ENCODE measurements around the gene CHRDL1.
A peak's percentile ranks its signal among the peaks of the same experiment; 100 is the strongest.

Gene CHRDL1

DNA sequence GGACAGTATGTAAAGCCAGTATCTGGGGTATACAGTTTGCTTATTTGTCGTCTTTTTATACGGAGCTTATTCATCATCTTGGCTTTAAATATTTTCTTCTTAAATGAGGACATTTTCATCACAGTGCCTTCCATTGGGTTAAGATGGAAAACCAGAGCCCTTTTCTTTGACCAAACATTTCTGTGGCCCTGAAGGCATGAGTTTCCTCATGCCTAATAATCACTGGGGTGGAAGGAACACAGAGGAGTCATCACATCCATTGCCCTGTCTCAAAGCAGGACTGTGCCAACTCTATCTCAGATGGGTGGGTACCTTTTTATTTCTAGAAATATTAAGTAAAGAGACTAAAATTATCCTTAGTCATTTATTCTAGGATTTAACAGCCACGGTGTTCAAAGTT is 40.0 kb downstream of the CHRDL1 start:
- no peak overlapping the region for H2BK12ac ChIP-seq (ENCODE audit: low read length in 2 of 2)
- H3K4me1 ChIP-seq (ENCODE audit: control insufficient read depth, insufficient read depth, low read depth, low read length) = no peaks in the 10 kb centered on the region
- no peak overlapping the region for H3K4ac ChIP-seq (ENCODE audit: low read depth in 1 of 2, low read length in 2 of 2)
- H2AK5ac ChIP-seq (ENCODE audit: low read length, severe bottlenecking) = no peak overlapping the region
- no peak overlapping the region for H3K4me2 ChIP-seq (ENCODE audit: low read length, poor library complexity, severe bottlenecking)
- H3K9ac ChIP-seq (ENCODE audit: low read length) = no peak overlapping the region
- H4K8ac ChIP-seq (ENCODE audit: low read length) = no peak overlapping the region
- no peak overlapping the region for H3K23ac ChIP-seq (ENCODE audit: low read length in 2 of 2)
- H2BK5ac ChIP-seq (ENCODE audit: low read depth, low read length, poor library complexity, severe bottlenecking) = no peak overlapping the region
- no peak overlapping the region for H3K18ac ChIP-seq (ENCODE audit: low read depth in 1 of 2, low read length in 2 of 2)
- no peaks in the 10 kb centered on the region for H3K36me3 ChIP-seq (ENCODE audit: control insufficient read depth in 1 of 2, insufficient read depth in 2 of 2, low read depth in 1 of 2, low read length in 2 of 2)
- no peak overlapping the region for H2BK120ac ChIP-seq (ENCODE audit: low read depth, low read length)
- H3K79me1 ChIP-seq (replicated peaks; ENCODE audit: low read length, poor library complexity, severe bottlenecking) = no peaks in the 10 kb centered on the region
- no peak for DNase-seq
- no peaks in the 10 kb centered on the region for H3K9me3 ChIP-seq (ENCODE audit: control insufficient read depth, low read length)
- H3K14ac ChIP-seq (ENCODE audit: low read length in 2 of 2) = no peak overlapping the region
- H3K27ac ChIP-seq (ENCODE audit: low read length, poor library complexity, severe bottlenecking) = no peak overlapping the region
- H3K4me3 ChIP-seq (ENCODE audit: insufficient read depth in 1 of 2, low read depth in 1 of 2, low read length in 2 of 2) = no peak overlapping the region
- no peak overlapping the region for H2BK15ac ChIP-seq (ENCODE audit: low read depth, poor library complexity, severe bottlenecking)
- H3K27me3 ChIP-seq (ENCODE audit: control insufficient read depth in 1 of 2, insufficient read depth in 1 of 2, low read length in 2 of 2) = peaks cover 0 to under 1% of the 10 kb centered on the region in 2 experiments
- H4K91ac ChIP-seq (ENCODE audit: low read length) = no peak overlapping the region
- no peak overlapping the region for H2AFZ ChIP-seq (ENCODE audit: low read depth, low read length)
- WGBS = no CpG with 5 or more reads among the region's 3 CpGs

DNA sequence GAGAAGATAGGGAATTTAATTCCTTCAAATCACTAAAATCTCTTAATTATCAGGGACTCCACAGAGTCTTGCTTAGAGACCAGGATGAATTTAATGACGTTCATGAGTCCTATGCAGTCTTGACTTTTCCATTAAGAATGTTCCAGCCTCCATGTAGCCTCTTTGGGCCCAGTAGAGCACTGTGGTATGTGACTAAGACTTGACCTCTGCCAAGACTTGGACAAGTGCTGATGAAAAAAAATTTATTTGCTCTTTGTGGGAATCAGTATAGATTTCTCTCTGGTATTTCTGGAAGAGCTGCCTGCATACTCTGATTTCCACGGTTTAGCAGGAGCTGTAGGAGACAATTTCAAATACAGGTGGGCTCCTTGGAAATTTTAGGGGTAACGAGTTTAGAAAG is 40.6 kb downstream of the CHRDL1 start:
- Histone ChIP-seq H3K4ac (ENCODE audit: low read depth in 1 of 2, low read length in 2 of 2) (no peak overlapping the region), H3K27me3 (ENCODE audit: control insufficient read depth in 1 of 2, insufficient read depth in 1 of 2, low read length in 2 of 2) (peaks cover 0 to 6% of the 10 kb centered on the region in 2 experiments), H2BK5ac (ENCODE audit: low read depth, low read length, poor library complexity, severe bottlenecking) (no peak overlapping the region), H3K4me2 (ENCODE audit: low read length, poor library complexity, severe bottlenecking) (no peak overlapping the region), H3K23ac (ENCODE audit: low read length in 2 of 2) (no peak overlapping the region), H3K79me1 (replicated peaks; ENCODE audit: low read length, poor library complexity, severe bottlenecking) (no peaks in the 10 kb centered on the region), H3K14ac (ENCODE audit: low read length in 2 of 2) (no peak overlapping the region), H2BK120ac (ENCODE audit: low read depth, low read length) (no peak overlapping the region), H2AK5ac (ENCODE audit: low read length, severe bottlenecking) (no peak overlapping the region), H4K8ac (ENCODE audit: low read length) (no peak overlapping the region), H3K36me3 (ENCODE audit: control insufficient read depth in 1 of 2, insufficient read depth in 2 of 2, low read depth in 1 of 2, low read length in 2 of 2) (no peaks in the 10 kb centered on the region), H4K91ac (ENCODE audit: low read length) (no peak overlapping the region), H2BK15ac (ENCODE audit: low read depth, poor library complexity, severe bottlenecking) (no peak overlapping the region), H3K9me3 (ENCODE audit: control insufficient read depth, low read length) (no peaks in the 10 kb centered on the region), H2BK12ac (ENCODE audit: low read length in 2 of 2) (no peak overlapping the region), H3K9ac (ENCODE audit: low read length) (no peak overlapping the region), H3K18ac (ENCODE audit: low read depth in 1 of 2, low read length in 2 of 2) (no peak overlapping the region), H2AFZ (ENCODE audit: low read depth, low read length) (no peak overlapping the region), H3K27ac (ENCODE audit: low read length, poor library complexity, severe bottlenecking) (no peak overlapping the region), H3K4me1 (ENCODE audit: control insufficient read depth, insufficient read depth, low read depth, low read length) (no peaks in the 10 kb centered on the region), H3K4me3 (ENCODE audit: insufficient read depth in 1 of 2, low read depth in 1 of 2, low read length in 2 of 2) (no peak overlapping the region)
- 39% methylated on average over 2 of the region's 3 CpGs for WGBS
- no peak for DNase-seq

DNA sequence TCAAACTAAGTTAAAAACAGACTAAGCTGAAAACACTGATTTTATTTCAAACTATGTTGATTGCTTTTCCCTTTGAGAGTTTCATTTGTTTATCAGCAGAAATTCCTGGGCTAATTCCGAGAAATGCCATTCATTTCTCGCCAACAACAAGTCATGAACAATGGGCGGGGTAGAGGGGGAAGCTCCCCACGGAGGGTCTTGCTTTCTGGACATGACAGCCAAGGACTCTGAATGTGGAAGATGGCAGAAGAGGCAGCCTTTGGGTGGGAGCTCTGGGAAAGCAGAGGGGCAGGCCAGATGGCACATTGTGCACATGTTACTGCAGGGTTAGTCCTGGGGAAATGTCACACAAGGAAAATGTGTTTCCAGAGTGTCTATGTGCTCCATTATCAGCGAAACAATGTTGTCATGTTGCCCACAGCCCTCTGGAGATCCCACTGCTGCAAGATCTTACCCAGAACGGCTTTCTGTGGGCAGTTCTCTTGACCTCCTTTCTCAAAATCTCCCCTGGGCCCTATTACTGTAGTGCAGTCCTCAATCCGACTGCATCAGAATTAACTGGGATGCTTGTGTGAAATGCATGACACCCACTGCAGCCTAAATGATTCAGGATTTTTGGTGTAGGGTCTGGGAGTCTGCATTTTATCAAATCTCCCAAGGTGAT is 45.0 kb downstream of the CHRDL1 start:
- no peak overlapping the region for H2AFZ ChIP-seq (ENCODE audit: low read depth, low read length)
- no peaks in the 10 kb centered on the region for H3K36me3 ChIP-seq (ENCODE audit: control insufficient read depth in 1 of 2, insufficient read depth in 2 of 2, low read depth in 1 of 2, low read length in 2 of 2)
- no peak for DNase-seq
- H3K23ac ChIP-seq (ENCODE audit: low read length in 2 of 2) = no peak overlapping the region
- H3K79me1 ChIP-seq (replicated peaks; ENCODE audit: low read length, poor library complexity, severe bottlenecking) = no peaks in the 10 kb centered on the region
- no peaks in the 10 kb centered on the region for H3K4me1 ChIP-seq (ENCODE audit: control insufficient read depth, insufficient read depth, low read depth, low read length)
- WGBS = 77% methylated on average over 4 of the region's 7 CpGs
- no peak overlapping the region for H2BK120ac ChIP-seq (ENCODE audit: low read depth, low read length)
- H2BK12ac ChIP-seq (ENCODE audit: low read length in 2 of 2) = no peak overlapping the region
- no peak overlapping the region for H2BK15ac ChIP-seq (ENCODE audit: low read depth, poor library complexity, severe bottlenecking)
- H3K4me2 ChIP-seq (ENCODE audit: low read length, poor library complexity, severe bottlenecking) = no peak overlapping the region
- no peak overlapping the region for H3K4ac ChIP-seq (ENCODE audit: low read depth in 1 of 2, low read length in 2 of 2)
- H3K27me3 ChIP-seq (ENCODE audit: control insufficient read depth in 1 of 2, insufficient read depth in 1 of 2, low read length in 2 of 2) = peaks cover 0 to 28% of the 10 kb centered on the region in 2 experiments
- no peak overlapping the region for H3K9ac ChIP-seq (ENCODE audit: low read length)
- no peak overlapping the region for H3K4me3 ChIP-seq (ENCODE audit: insufficient read depth in 1 of 2, low read depth in 1 of 2, low read length in 2 of 2)
- H3K18ac ChIP-seq (ENCODE audit: low read depth in 1 of 2, low read length in 2 of 2) = peak overlapping the region in 1 of 2 experiments; percentile 12
- no peak overlapping the region for H2BK5ac ChIP-seq (ENCODE audit: low read depth, low read length, poor library complexity, severe bottlenecking)
- no peaks in the 10 kb centered on the region for H3K9me3 ChIP-seq (ENCODE audit: control insufficient read depth, low read length)
- H3K27ac ChIP-seq (ENCODE audit: low read length, poor library complexity, severe bottlenecking) = no peak overlapping the region
- no peak overlapping the region for H2AK5ac ChIP-seq (ENCODE audit: low read length, severe bottlenecking)
- H4K8ac ChIP-seq (ENCODE audit: low read length) = no peak overlapping the region
- no peak overlapping the region for H3K14ac ChIP-seq (ENCODE audit: low read length in 2 of 2)
- no peak overlapping the region for H4K91ac ChIP-seq (ENCODE audit: low read length)

DNA sequence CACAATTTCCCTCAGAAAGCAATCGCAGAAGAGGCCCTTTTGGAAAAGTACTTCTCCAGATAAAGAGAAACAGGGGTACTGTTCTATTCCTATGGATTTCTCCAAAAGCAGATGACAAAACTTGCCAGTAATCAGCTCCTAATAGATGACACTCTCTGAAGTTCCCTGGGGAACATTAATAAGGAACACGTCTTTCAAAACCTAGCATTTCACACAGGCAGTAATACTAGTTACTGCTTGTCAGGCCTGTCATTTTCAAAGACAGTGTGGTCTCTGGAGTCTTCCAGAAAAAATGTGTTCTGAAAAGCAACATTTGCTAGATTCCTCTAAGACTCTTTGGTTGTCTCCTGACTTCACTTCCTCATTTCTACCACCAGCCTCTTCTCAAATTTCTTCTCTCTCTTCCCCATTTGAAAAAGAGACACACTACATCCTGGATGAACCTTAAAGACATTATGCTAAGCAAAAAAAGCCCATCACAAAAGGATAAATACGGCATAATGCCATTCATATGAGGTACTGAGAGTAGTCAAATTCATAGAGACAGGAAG is 47.3 kb downstream of the CHRDL1 start:
- H3K9ac ChIP-seq (ENCODE audit: low read length) = no peak overlapping the region
- H3K23ac ChIP-seq (ENCODE audit: low read length in 2 of 2) = no peak overlapping the region
- H3K27ac ChIP-seq (ENCODE audit: low read length, poor library complexity, severe bottlenecking) = no peak overlapping the region
- no peak overlapping the region for H2BK12ac ChIP-seq (ENCODE audit: low read length in 2 of 2)
- peaks cover 0 to 36% of the 10 kb centered on the region in 2 experiments for H3K27me3 ChIP-seq (ENCODE audit: control insufficient read depth in 1 of 2, insufficient read depth in 1 of 2, low read length in 2 of 2)
- H4K91ac ChIP-seq (ENCODE audit: low read length) = no peak overlapping the region
- H2BK15ac ChIP-seq (ENCODE audit: low read depth, poor library complexity, severe bottlenecking) = no peak overlapping the region
- H2AK5ac ChIP-seq (ENCODE audit: low read length, severe bottlenecking) = no peak overlapping the region
- H3K14ac ChIP-seq (ENCODE audit: low read length in 2 of 2) = no peak overlapping the region
- DNase-seq = no peak
- no peaks in the 10 kb centered on the region for H3K9me3 ChIP-seq (ENCODE audit: control insufficient read depth, low read length)
- no peaks in the 10 kb centered on the region for H3K79me1 ChIP-seq (replicated peaks; ENCODE audit: low read length, poor library complexity, severe bottlenecking)
- no peak overlapping the region for H4K8ac ChIP-seq (ENCODE audit: low read length)
- WGBS = 95% methylated on average over 2 of the region's 3 CpGs
- H3K4ac ChIP-seq (ENCODE audit: low read depth in 1 of 2, low read length in 2 of 2) = no peak overlapping the region
- no peak overlapping the region for H2AFZ ChIP-seq (ENCODE audit: low read depth, low read length)
- H3K4me3 ChIP-seq (ENCODE audit: insufficient read depth in 1 of 2, low read depth in 1 of 2, low read length in 2 of 2) = no peak overlapping the region
- no peak overlapping the region for H3K4me2 ChIP-seq (ENCODE audit: low read length, poor library complexity, severe bottlenecking)
- H3K4me1 ChIP-seq (ENCODE audit: control insufficient read depth, insufficient read depth, low read depth, low read length) = no peaks in the 10 kb centered on the region
- no peak overlapping the region for H3K18ac ChIP-seq (ENCODE audit: low read depth in 1 of 2, low read length in 2 of 2)
- no peak overlapping the region for H2BK120ac ChIP-seq (ENCODE audit: low read depth, low read length)
- no peaks in the 10 kb centered on the region for H3K36me3 ChIP-seq (ENCODE audit: control insufficient read depth in 1 of 2, insufficient read depth in 2 of 2, low read depth in 1 of 2, low read length in 2 of 2)
- H2BK5ac ChIP-seq (ENCODE audit: low read depth, low read length, poor library complexity, severe bottlenecking) = no peak overlapping the region
